22Rv1 (cell line): ENCODE measurements around the gene SCD.

Source experiments
- CTCF ChIP-seq: fragments of 450-650 bp; IDR thresholded peaks from 2 replicates; pipeline ENCODE4 v1.5.1; 2017; ENCODE audit warnings: mild to moderate bottlenecking
- ZFX ChIP-seq: fragments of 450-650 bp; IDR thresholded peaks from 2 replicates; pipeline ENCODE4 v1.6.1; 2017; ENCODE audit warnings: antibody characterized with exemption, borderline replicate concordance

GRCh38 chr10:100377830-100378229 lies 30.8 kb downstream of the SCD start:
- TF ChIP-seq CTCF = no peak
- TF ChIP-seq ZFX = no peak
